Measurements from ENCODE around the gene DCBLD1. TPM values are rescaled to one million over a fixed set of nuclear protein-coding genes. Genes with fewer than 3 reads are reported as not detected.

Gene DCBLD1
- polyA plus RNA-seq, 1 donor = 14.2 TPM

DNA sequence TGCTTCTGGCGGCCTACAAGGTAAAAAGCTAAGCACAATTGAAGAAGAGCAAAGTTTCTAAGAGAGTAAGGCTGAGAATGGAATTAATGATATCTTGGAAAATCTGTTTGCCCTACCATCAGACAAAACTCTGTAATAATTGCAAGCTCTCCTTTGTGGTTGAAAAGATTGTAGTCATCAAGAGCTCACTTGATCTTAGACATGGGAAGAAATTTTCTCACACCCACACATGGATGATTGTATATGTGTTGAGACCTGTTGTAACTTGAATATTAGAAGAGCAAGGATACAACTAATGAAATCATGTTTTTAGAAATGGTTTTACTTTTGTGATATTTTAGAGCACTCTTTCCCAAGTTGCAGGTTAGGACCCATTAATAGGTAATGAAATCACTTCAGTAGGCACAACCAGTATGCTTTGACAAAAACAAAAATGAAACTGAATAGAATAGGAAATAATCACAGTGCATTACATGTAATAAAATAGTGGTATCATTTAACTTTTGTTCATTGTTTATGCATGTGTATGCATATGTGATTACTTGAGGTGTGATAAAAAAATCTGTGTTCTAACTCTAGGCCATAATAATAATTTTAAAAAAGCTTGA lies 14.0 kb downstream of the DCBLD1 start:
- Histone ChIP-seq H3K27me3 (ENCODE audit: control insufficient read depth, insufficient read depth, low read length) (no peaks in the 10 kb centered on the region), H3K27ac (ENCODE audit: low read length) (peak overlapping the region; percentile 2), H3K36me3 (ENCODE audit: control insufficient read depth, insufficient read depth, low read length) (no peaks in the 10 kb centered on the region), H3K4me1 (ENCODE audit: control insufficient read depth, insufficient read depth, low read length) (peaks cover 16% of the 10 kb centered on the region), H3K4me3 (ENCODE audit: low read length) (no peak overlapping the region), H3K9me3 (ENCODE audit: control insufficient read depth, low read depth, low read length) (no peaks in the 10 kb centered on the region)
- DNase-seq = no peak
- 80% methylated on average over 1 of the region's 1 CpG for WGBS (ENCODE audit: insufficient coverage, low lambda C conversion rate)

DNA sequence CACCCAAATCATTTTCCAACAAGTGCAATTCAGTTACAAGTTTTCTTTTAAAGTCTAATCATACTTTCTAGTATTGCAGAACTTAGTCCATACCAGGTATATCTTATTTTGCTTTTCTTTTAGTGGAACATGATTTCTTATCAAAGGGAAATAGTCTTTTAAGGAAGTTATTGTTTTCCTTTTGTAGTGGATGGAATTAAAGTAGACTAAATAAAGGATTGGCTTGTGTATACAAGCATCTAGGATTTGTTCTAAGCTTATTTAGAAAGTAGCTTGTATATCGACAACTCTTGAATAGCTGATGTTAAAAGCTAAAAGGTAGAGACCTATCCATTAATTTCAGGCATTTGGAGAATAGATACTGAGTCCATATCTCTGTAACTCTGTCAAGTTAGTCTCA lies 14.8 kb downstream of the DCBLD1 start:
- Histone ChIP-seq H3K27ac (ENCODE audit: low read length) (peak overlapping the region; percentile 35), H3K27me3 (ENCODE audit: control insufficient read depth, insufficient read depth, low read length) (no peaks in the 10 kb centered on the region), H3K36me3 (ENCODE audit: control insufficient read depth, insufficient read depth, low read length) (no peaks in the 10 kb centered on the region), H3K9me3 (ENCODE audit: control insufficient read depth, low read depth, low read length) (no peaks in the 10 kb centered on the region), H3K4me3 (ENCODE audit: low read length) (no peak overlapping the region), H3K4me1 (ENCODE audit: control insufficient read depth, insufficient read depth, low read length) (peaks cover 16% of the 10 kb centered on the region)
- no peak for DNase-seq
- 50% methylated on average over 1 of the region's 1 CpG for WGBS (ENCODE audit: insufficient coverage, low lambda C conversion rate)

- Histone ChIP-seq H3K27ac (ENCODE audit: low read length) (no peak overlapping the region), H3K36me3 (ENCODE audit: control insufficient read depth, insufficient read depth, low read length) (no peaks in the 10 kb centered on the region), H3K4me1 (ENCODE audit: control insufficient read depth, insufficient read depth, low read length) (peaks cover 14% of the 10 kb centered on the region), H3K27me3 (ENCODE audit: control insufficient read depth, insufficient read depth, low read length) (no peaks in the 10 kb centered on the region), H3K9me3 (ENCODE audit: control insufficient read depth, low read depth, low read length) (no peaks in the 10 kb centered on the region), H3K4me3 (ENCODE audit: low read length) (no peak overlapping the region)
- 14% methylated on average over 1 of the region's 2 CpGs for WGBS (ENCODE audit: insufficient coverage, low lambda C conversion rate)
- DNase-seq = no peak
These were observed 15.7 kb downstream of the DCBLD1 start for GRCh38 chr6:117498159-117498558.

DNA sequence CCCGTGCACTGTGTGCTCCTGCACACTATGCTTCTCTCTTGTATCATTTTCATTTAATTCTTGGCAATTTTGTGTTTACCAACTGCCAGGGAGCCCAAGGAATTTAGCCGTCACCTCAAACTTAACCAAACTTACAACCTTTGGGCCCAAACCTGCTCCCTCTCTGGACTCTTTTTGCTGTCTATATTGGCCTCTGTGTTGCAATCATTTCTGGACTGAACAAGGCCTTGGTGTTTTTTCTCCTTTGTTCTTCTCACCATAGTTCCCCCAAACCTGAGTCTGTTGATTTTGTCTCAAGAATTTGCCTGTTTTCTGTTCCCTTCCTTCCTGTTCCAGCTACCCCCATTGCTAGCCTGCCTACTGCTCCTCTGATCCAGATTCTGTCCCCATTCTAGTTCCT lies 19.2 kb downstream of the DCBLD1 start:
- Histone ChIP-seq H3K4me3 (ENCODE audit: low read length) (no peak overlapping the region), H3K27ac (ENCODE audit: low read length) (no peak overlapping the region), H3K9me3 (ENCODE audit: control insufficient read depth, low read depth, low read length) (no peaks in the 10 kb centered on the region), H3K36me3 (ENCODE audit: control insufficient read depth, insufficient read depth, low read length) (peaks cover 3% of the 10 kb centered on the region), H3K27me3 (ENCODE audit: control insufficient read depth, insufficient read depth, low read length) (no peaks in the 10 kb centered on the region), H3K4me1 (ENCODE audit: control insufficient read depth, insufficient read depth, low read length) (peaks cover 8% of the 10 kb centered on the region)
- DNase-seq = no peak
- WGBS (ENCODE audit: insufficient coverage, low lambda C conversion rate) = 50% methylated on average over 2 of the region's 2 CpGs

- H3K36me3 ChIP-seq (ENCODE audit: control insufficient read depth, insufficient read depth, low read length) = peaks cover 3% of the 10 kb centered on the region
- H3K4me3 ChIP-seq (ENCODE audit: low read length) = no peak overlapping the region
- H3K4me1 ChIP-seq (ENCODE audit: control insufficient read depth, insufficient read depth, low read length) = peaks cover 7% of the 10 kb centered on the region
- 100% methylated on average over 1 of the region's 1 CpG for WGBS (ENCODE audit: insufficient coverage, low lambda C conversion rate)
- H3K27me3 ChIP-seq (ENCODE audit: control insufficient read depth, insufficient read depth, low read length) = no peaks in the 10 kb centered on the region
- H3K9me3 ChIP-seq (ENCODE audit: control insufficient read depth, low read depth, low read length) = no peaks in the 10 kb centered on the region
- DNase-seq = no peak
- H3K27ac ChIP-seq (ENCODE audit: low read length) = no peak overlapping the region
These were observed 20.1 kb downstream of the DCBLD1 start for GRCh38 chr6:117502580-117502979.

GRCh38 chr6:117503211-117503610 lies 20.7 kb downstream of the DCBLD1 start:
- WGBS (ENCODE audit: insufficient coverage, low lambda C conversion rate) = 81% methylated on average over 2 of the region's 2 CpGs

GRCh38 chr6:117504478-117505144 lies 22.1 kb downstream of the DCBLD1 start:
- 20% methylated on average over 2 of the region's 7 CpGs for WGBS (ENCODE audit: insufficient coverage, low lambda C conversion rate)
- Histone ChIP-seq H3K27me3 (ENCODE audit: control insufficient read depth, insufficient read depth, low read length) (no peaks in the 10 kb centered on the region), H3K4me3 (ENCODE audit: low read length) (no peak overlapping the region), H3K4me1 (ENCODE audit: control insufficient read depth, insufficient read depth, low read length) (peaks cover 7% of the 10 kb centered on the region), H3K36me3 (ENCODE audit: control insufficient read depth, insufficient read depth, low read length) (peaks cover 7% of the 10 kb centered on the region), H3K9me3 (ENCODE audit: control insufficient read depth, low read depth, low read length) (no peaks in the 10 kb centered on the region), H3K27ac (ENCODE audit: low read length) (peak overlapping the region; percentile 31)
- peak; percentile 52 to 68 for DNase-seq

More at GRCh38 chr6:117503211-117503610, 20.7 kb downstream of the DCBLD1 start:
- no peak for DNase-seq
- Histone ChIP-seq H3K27me3 (ENCODE audit: control insufficient read depth, insufficient read depth, low read length) (no peaks in the 10 kb centered on the region), H3K9me3 (ENCODE audit: control insufficient read depth, low read depth, low read length) (no peaks in the 10 kb centered on the region), H3K27ac (ENCODE audit: low read length) (no peak overlapping the region), H3K4me3 (ENCODE audit: low read length) (no peak overlapping the region), H3K4me1 (ENCODE audit: control insufficient read depth, insufficient read depth, low read length) (peaks cover 7% of the 10 kb centered on the region), H3K36me3 (ENCODE audit: control insufficient read depth, insufficient read depth, low read length) (peaks cover 3% of the 10 kb centered on the region)

GRCh38 chr6:117505311-117505710 lies 22.8 kb downstream of the DCBLD1 start:
- peak in 1 of 2 donors; percentile 6 for DNase-seq
- Histone ChIP-seq H3K9me3 (ENCODE audit: control insufficient read depth, low read depth, low read length) (no peaks in the 10 kb centered on the region), H3K27me3 (ENCODE audit: control insufficient read depth, insufficient read depth, low read length) (no peaks in the 10 kb centered on the region), H3K36me3 (ENCODE audit: control insufficient read depth, insufficient read depth, low read length) (peaks cover 7% of the 10 kb centered on the region), H3K4me1 (ENCODE audit: control insufficient read depth, insufficient read depth, low read length) (peaks cover 7% of the 10 kb centered on the region), H3K4me3 (ENCODE audit: low read length) (no peak overlapping the region), H3K27ac (ENCODE audit: low read length) (peak overlapping the region; percentile 31)
- WGBS (ENCODE audit: insufficient coverage, low lambda C conversion rate) = no CpG with 5 or more reads among the region's 4 CpGs

DNA sequence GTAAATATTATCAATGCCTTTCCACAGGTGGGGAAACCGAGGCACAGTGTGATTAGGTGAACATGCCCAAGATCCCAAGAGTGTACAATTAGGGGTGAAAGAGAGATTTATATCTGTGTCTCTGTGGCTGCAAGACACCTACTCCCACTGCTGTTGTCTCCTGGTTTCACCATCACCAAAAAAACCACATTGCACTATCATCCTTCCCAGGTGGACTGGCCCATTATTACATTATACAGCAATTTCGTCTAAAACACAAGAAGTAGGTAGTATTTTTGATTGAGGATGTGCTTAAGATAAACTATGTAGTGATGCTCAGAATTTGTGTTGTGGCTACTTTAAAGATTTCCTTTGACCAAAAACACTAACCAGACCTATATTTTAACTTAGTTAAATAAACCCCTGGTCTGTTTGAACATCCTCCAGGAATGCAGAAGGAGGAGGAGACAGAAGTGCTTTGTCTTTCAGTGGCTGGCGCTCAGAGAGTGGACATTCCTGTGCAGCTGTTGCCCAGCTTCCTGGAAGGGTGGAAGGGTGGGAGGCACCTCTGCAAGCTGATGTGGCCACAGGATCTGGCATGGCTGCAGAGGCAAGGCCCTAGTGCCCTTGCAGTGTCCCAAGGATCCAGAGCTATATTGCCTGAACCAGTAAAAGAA lies 23.8 kb downstream of the DCBLD1 start:
- H3K4me3 ChIP-seq (ENCODE audit: low read length) = no peak overlapping the region
- H3K27me3 ChIP-seq (ENCODE audit: control insufficient read depth, insufficient read depth, low read length) = no peaks in the 10 kb centered on the region
- WGBS (ENCODE audit: insufficient coverage, low lambda C conversion rate) = no CpG with 5 or more reads among the region's 3 CpGs
- H3K27ac ChIP-seq (ENCODE audit: low read length) = no peak overlapping the region
- H3K4me1 ChIP-seq (ENCODE audit: control insufficient read depth, insufficient read depth, low read length) = peaks cover 7% of the 10 kb centered on the region
- no peak for DNase-seq
- H3K9me3 ChIP-seq (ENCODE audit: control insufficient read depth, low read depth, low read length) = no peaks in the 10 kb centered on the region
- peaks cover 7% of the 10 kb centered on the region for H3K36me3 ChIP-seq (ENCODE audit: control insufficient read depth, insufficient read depth, low read length)

GRCh38 chr6:117506907-117507306 lies 24.4 kb downstream of the DCBLD1 start:
- Histone ChIP-seq H3K36me3 (ENCODE audit: control insufficient read depth, insufficient read depth, low read length) (peaks cover 7% of the 10 kb centered on the region), H3K4me1 (ENCODE audit: control insufficient read depth, insufficient read depth, low read length) (peaks cover 7% of the 10 kb centered on the region), H3K4me3 (ENCODE audit: low read length) (no peak overlapping the region), H3K9me3 (ENCODE audit: control insufficient read depth, low read depth, low read length) (no peaks in the 10 kb centered on the region), H3K27ac (ENCODE audit: low read length) (no peak overlapping the region), H3K27me3 (ENCODE audit: control insufficient read depth, insufficient read depth, low read length) (no peaks in the 10 kb centered on the region)
- WGBS (ENCODE audit: insufficient coverage, low lambda C conversion rate) = 100% methylated on average over 2 of the region's 2 CpGs
- no peak for DNase-seq

Data from large intestine (tissue), 3 donors.